Measurements from ENCODE around the gene RLBP1. TPM values are rescaled to one million over a fixed set of nuclear protein-coding genes. Genes with fewer than 3 reads are reported as not detected.

Gene RLBP1
- total RNA-seq, 1 experiment from 2014 or later, result not detected

DNA sequence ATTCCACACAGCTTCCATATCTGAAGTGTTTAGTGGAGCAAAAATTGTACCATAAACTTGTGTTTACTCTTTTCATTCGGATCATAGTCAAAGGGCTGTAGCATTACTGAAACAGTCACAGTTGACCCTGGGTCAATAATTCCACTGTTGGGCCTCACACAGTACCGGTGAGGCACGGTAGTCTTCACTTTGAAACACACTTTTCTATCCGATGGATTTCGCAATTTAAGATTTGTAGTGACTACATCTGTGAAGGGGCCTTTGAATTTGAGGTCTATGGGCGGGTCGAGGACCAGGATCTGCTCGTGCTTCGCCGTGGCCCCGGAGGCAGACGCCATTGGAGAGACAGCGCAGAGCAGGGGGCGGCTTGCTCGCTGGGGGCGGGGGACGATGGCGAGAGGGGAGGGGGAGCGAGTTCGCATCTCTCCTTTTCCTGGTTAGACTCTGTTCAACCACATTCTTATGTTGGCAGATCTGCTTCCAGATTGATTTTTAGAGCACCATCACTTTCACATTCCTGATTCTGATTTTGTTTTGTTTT, 19.8 kb downstream of the RLBP1 start:
- CTCF ChIA-PET, result no interaction called here
- no peaks in the 10 kb centered on the region for H3K4me1 ChIP-seq (replicated peaks; ENCODE audit: insufficient read depth)
- no peak overlapping the region for H3K27ac ChIP-seq
- no peak overlapping the region for H2AFZ ChIP-seq
- peaks cover 5% of the 10 kb centered on the region; the same call in 1 of the 2 replicates for H3F3A ChIP-seq (ENCODE audit: insufficient read depth, low read depth)
- H4K20me1 ChIP-seq (ENCODE audit: insufficient read depth), result peaks cover 4% of the 10 kb centered on the region; the same call in 1 of the 2 replicates
- BruUV-seq (replicated peaks), result no TSS peak
- DNase-seq, result no peak
- no peaks in the 10 kb centered on the region for H3K27me3 ChIP-seq (ENCODE audit: insufficient read depth, low read depth)
- H3K9me3 ChIP-seq (ENCODE audit: insufficient read depth, low read depth), result no peaks in the 10 kb centered on the region
- H3K36me3 ChIP-seq (ENCODE audit: low read depth), result no peaks in the 10 kb centered on the region
- no peak overlapping the region for H3K4me3 ChIP-seq
- POLR2A ChIA-PET (ENCODE audit: unreplicated experiment), result no interaction called here
- TF ChIP-seq EZH2 (IDR thresholded peaks at IDR 0.05; ENCODE audit: low read depth), result no peak
- TF ChIP-seq, protein P1, sequence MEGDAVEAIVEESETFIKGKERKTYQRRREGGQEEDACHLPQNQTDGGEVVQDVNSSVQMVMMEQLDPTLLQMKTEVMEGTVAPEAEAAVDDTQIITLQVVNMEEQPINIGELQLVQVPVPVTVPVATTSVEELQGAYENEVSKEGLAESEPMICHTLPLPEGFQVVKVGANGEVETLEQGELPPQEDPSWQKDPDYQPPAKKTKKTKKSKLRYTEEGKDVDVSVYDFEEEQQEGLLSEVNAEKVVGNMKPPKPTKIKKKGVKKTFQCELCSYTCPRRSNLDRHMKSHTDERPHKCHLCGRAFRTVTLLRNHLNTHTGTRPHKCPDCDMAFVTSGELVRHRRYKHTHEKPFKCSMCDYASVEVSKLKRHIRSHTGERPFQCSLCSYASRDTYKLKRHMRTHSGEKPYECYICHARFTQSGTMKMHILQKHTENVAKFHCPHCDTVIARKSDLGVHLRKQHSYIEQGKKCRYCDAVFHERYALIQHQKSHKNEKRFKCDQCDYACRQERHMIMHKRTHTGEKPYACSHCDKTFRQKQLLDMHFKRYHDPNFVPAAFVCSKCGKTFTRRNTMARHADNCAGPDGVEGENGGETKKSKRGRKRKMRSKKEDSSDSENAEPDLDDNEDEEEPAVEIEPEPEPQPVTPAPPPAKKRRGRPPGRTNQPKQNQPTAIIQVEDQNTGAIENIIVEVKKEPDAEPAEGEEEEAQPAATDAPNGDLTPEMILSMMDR (conservative IDR thresholded peaks at IDR 0.05), result no peak
- H3K79me2 ChIP-seq (ENCODE audit: low read depth), result no peaks in the 10 kb centered on the region
- H3K4me2 ChIP-seq, result no peak overlapping the region
- intact Hi-C loops (cut with micrococcal nuclease; ENCODE audit: unreplicated experiment), result no loop called here
- H3K9me2 ChIP-seq (ENCODE audit: insufficient read depth), result no peaks in the 10 kb centered on the region

- Histone ChIP-seq H3K36me3 (ENCODE audit: low read depth) (no peaks in the 10 kb centered on the region), H4K20me1 (ENCODE audit: insufficient read depth) (peaks cover 4% of the 10 kb centered on the region; the same call in 1 of the 2 replicates), H3K4me1 (replicated peaks; ENCODE audit: insufficient read depth) (no peaks in the 10 kb centered on the region), H3K4me3 (no peak overlapping the region), H3K9me3 (ENCODE audit: insufficient read depth, low read depth) (no peaks in the 10 kb centered on the region), H3K9me2 (ENCODE audit: insufficient read depth) (no peaks in the 10 kb centered on the region), H3F3A (ENCODE audit: insufficient read depth, low read depth) (peaks cover 5% of the 10 kb centered on the region; the same call in 1 of the 2 replicates), H3K27me3 (ENCODE audit: insufficient read depth, low read depth) (no peaks in the 10 kb centered on the region), H3K79me2 (ENCODE audit: low read depth) (no peaks in the 10 kb centered on the region), H2AFZ (no peak overlapping the region), H3K27ac (no peak overlapping the region), H3K4me2 (no peak overlapping the region)
- DNase-seq, result no peak
- CTCF ChIA-PET, result interaction anchor here (1.2 kb wide), 1 partner anchor 29 kb away, joined by 4 read pairs; no protein-coding TSS in a partner anchor
- intact Hi-C loops (cut with micrococcal nuclease; ENCODE audit: unreplicated experiment), result no loop called here
- TF ChIP-seq, protein P1 (conservative IDR thresholded peaks at IDR 0.05), result no peak
- TF ChIP-seq EZH2 (IDR thresholded peaks at IDR 0.05; ENCODE audit: low read depth), result no peak
- BruUV-seq (replicated peaks), result no TSS peak
- POLR2A ChIA-PET (ENCODE audit: unreplicated experiment), result no interaction called here
Observed at GRCh38 chr15:89200182-89200581, 21.2 kb downstream of the RLBP1 start.

DNA sequence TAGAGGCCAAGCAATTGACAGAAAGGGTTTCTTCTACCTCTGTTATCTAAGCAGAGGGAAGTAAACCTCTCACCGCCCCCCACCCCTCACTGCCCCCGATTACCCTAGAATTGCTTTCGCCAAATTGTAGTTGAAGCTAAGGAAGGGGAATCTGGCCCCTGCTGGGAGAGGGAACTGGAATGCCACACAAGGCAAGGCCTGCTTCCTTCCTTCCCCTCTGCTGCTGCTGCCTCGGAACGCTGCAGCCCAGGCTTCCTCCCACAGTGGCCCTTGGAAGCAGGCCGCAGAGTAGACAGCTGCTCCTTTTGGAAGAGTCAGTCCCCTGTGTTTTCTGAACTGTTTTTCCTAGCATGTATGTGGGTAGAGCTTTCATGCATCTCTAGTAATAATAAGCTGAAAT, 21.6 kb downstream of the RLBP1 start:
- Histone ChIP-seq H3F3A (ENCODE audit: insufficient read depth, low read depth) (peaks cover 5% of the 10 kb centered on the region; the same call in 1 of the 2 replicates), H3K27ac (no peak overlapping the region), H3K4me2 (no peak overlapping the region), H3K4me1 (replicated peaks; ENCODE audit: insufficient read depth) (no peaks in the 10 kb centered on the region), H3K36me3 (ENCODE audit: low read depth) (peaks cover 1% of the 10 kb centered on the region; the same call in 1 of the 2 replicates), H3K79me2 (ENCODE audit: low read depth) (no peaks in the 10 kb centered on the region), H3K9me2 (ENCODE audit: insufficient read depth) (no peaks in the 10 kb centered on the region), H2AFZ (no peak overlapping the region), H3K27me3 (ENCODE audit: insufficient read depth, low read depth) (no peaks in the 10 kb centered on the region), H3K4me3 (no peak overlapping the region), H4K20me1 (ENCODE audit: insufficient read depth) (peaks cover 4% of the 10 kb centered on the region; the same call in 1 of the 2 replicates), H3K9me3 (ENCODE audit: insufficient read depth, low read depth) (no peaks in the 10 kb centered on the region)
- CTCF ChIA-PET, result interaction anchor here (1.2 kb wide), 1 partner anchor 29 kb away, joined by 4 read pairs; no protein-coding TSS in a partner anchor
- POLR2A ChIA-PET (ENCODE audit: unreplicated experiment), result no interaction called here
- intact Hi-C loops (cut with micrococcal nuclease; ENCODE audit: unreplicated experiment), result no loop called here
- TF ChIP-seq, protein P1 (conservative IDR thresholded peaks at IDR 0.05), result no peak
- no peak for TF ChIP-seq EZH2 (IDR thresholded peaks at IDR 0.05; ENCODE audit: low read depth)
- no TSS peak for BruUV-seq (replicated peaks)
- no peak for DNase-seq
